Large intestine (tissue), 3 donors: ENCODE data around the gene ZNF628. TPM values are rescaled to one million over a fixed set of nuclear protein-coding genes. Genes with fewer than 3 reads are reported as not detected.

ENCODE experiments used
- DNase-seq, 2 donors: peaks; one replicate each; pipeline versions ENCODE4 v3.0.0 to v3.0.0-alpha.2; 2013
- H3K27ac ChIP-seq: one replicate; pipeline ENCODE4 v1.5.1; 2013; ENCODE audit warnings: low read length
- H3K27me3 ChIP-seq: 2 replicates; pipeline ENCODE4 v1.6.1; 2013; ENCODE audit warnings: low read length; ENCODE audit not compliant: control insufficient read depth, insufficient read depth
- H3K36me3 ChIP-seq: 2 replicates; pipeline ENCODE4 v1.6.1; 2013; ENCODE audit warnings: low read length; ENCODE audit not compliant: control insufficient read depth, insufficient read depth
- H3K4me1 ChIP-seq: one replicate; pipeline ENCODE4 v1.6.1; 2013; ENCODE audit warnings: low read length; ENCODE audit not compliant: control insufficient read depth, insufficient read depth
- H3K4me3 ChIP-seq: one replicate; pipeline ENCODE4 v1.5.1; 2013; ENCODE audit warnings: low read length
- H3K9me3 ChIP-seq: one replicate; pipeline ENCODE4 v1.6.1; 2013; ENCODE audit warnings: mild to moderate bottlenecking, low read depth, low read length, moderate library complexity; ENCODE audit not compliant: control insufficient read depth
- WGBS: methylation state at CpG from one replicate; pipeline ENCODE4 v1.1.5; 2013; ENCODE audit warnings: low lambda C conversion rate; ENCODE audit not compliant: insufficient coverage; 5-methylcytosine and 5-hydroxymethylcytosine counted together
- polyA plus RNA-seq: library from polyadenylated mRNA; unstranded; fragments of 120-200 nt; gene quantifications from one replicate; pipeline ENCODE4 v1.2.1, GENCODE V29; 2013

ZNF628 gene
- polyA plus RNA-seq, 1 donor = 5.6 TPM

- Histone ChIP-seq H3K27me3 (no peaks in the 10 kb centered on the region), H3K4me1 (peaks cover 3% of the 10 kb centered on the region), H3K9me3 (no peaks in the 10 kb centered on the region), H3K36me3 (no peaks in the 10 kb centered on the region), H3K27ac (no peak overlapping the region), H3K4me3 (no peak overlapping the region)
- no CpG with 5 or more reads among the region's 10 CpGs for WGBS
- DNase-seq = no peak
Measured at GRCh38 chr19:55519451-55520311, 43.3 kb downstream of the ZNF628 start.

GRCh38 chr19:55520691-55521292 is 44.4 kb downstream of the ZNF628 start:
- Histone ChIP-seq H3K27ac (no peak overlapping the region), H3K9me3 (no peaks in the 10 kb centered on the region), H3K27me3 (no peaks in the 10 kb centered on the region), H3K4me3 (no peak overlapping the region), H3K36me3 (no peaks in the 10 kb centered on the region), H3K4me1 (peaks cover 3% of the 10 kb centered on the region)
- no CpG with 5 or more reads among the region's 14 CpGs for WGBS
- DNase-seq = no peak

GRCh38 chr19:55525289-55526101 is 49.1 kb downstream of the ZNF628 start:
- no peaks in the 10 kb centered on the region for H3K9me3 ChIP-seq
- H3K27ac ChIP-seq = no peak overlapping the region
- H3K4me1 ChIP-seq = peaks cover 9% of the 10 kb centered on the region
- H3K36me3 ChIP-seq = no peaks in the 10 kb centered on the region
- WGBS = 0% methylated on average over 1 of the region's 29 CpGs
- peaks cover 5% of the 10 kb centered on the region for H3K27me3 ChIP-seq
- DNase-seq = no peak
- H3K4me3 ChIP-seq = no peak overlapping the region

GRCh38 chr19:55526216-55527196 is 50.1 kb downstream of the ZNF628 start:
- Histone ChIP-seq H3K9me3 (no peaks in the 10 kb centered on the region), H3K4me1 (peaks cover 9% of the 10 kb centered on the region), H3K4me3 (no peak overlapping the region), H3K27me3 (peaks cover 5% of the 10 kb centered on the region), H3K27ac (no peak overlapping the region), H3K36me3 (no peaks in the 10 kb centered on the region)
- no CpG with 5 or more reads among the region's 35 CpGs for WGBS
- peak; percentile 23 to 65 for DNase-seq

- H3K27ac ChIP-seq = no peak overlapping the region
- no peaks in the 10 kb centered on the region for H3K9me3 ChIP-seq
- no CpG with 5 or more reads among the region's 22 CpGs for WGBS
- peaks cover 5% of the 10 kb centered on the region for H3K27me3 ChIP-seq
- peaks cover 9% of the 10 kb centered on the region for H3K4me1 ChIP-seq
- no peaks in the 10 kb centered on the region for H3K36me3 ChIP-seq
- no peak for DNase-seq
- no peak overlapping the region for H3K4me3 ChIP-seq
Measured at GRCh38 chr19:55527197-55528029, 51.0 kb downstream of the ZNF628 start.

- Histone ChIP-seq H3K9me3 (no peaks in the 10 kb centered on the region), H3K4me1 (peaks cover 9% of the 10 kb centered on the region), H3K27me3 (peaks cover 5% of the 10 kb centered on the region), H3K4me3 (no peak overlapping the region), H3K36me3 (no peaks in the 10 kb centered on the region), H3K27ac (no peak overlapping the region)
- 50% methylated on average over 3 of the region's 15 CpGs for whole genome bisulfite sequencing
- peak in 1 of 2 donors; percentile 30 for DNase-seq
Measured at GRCh38 chr19:55528030-55528803, 51.8 kb downstream of the ZNF628 start.

GRCh38 chr19:55529636-55530234 is 53.3 kb downstream of the ZNF628 start:
- no CpG with 5 or more reads among the region's 56 CpGs for WGBS
- H3K36me3 ChIP-seq = no peaks in the 10 kb centered on the region
- no peak overlapping the region for H3K27ac ChIP-seq
- no peak overlapping the region for H3K4me3 ChIP-seq
- no peaks in the 10 kb centered on the region for H3K9me3 ChIP-seq
- H3K4me1 ChIP-seq = peaks cover 9% of the 10 kb centered on the region
- DNase-seq = no peak
- peaks cover 5% of the 10 kb centered on the region for H3K27me3 ChIP-seq

GRCh38 chr19:55530996-55531395 is 54.6 kb downstream of the ZNF628 start:
- Histone ChIP-seq H3K27ac (no peak overlapping the region), H3K4me1 (peaks cover 7% of the 10 kb centered on the region), H3K36me3 (no peaks in the 10 kb centered on the region), H3K9me3 (no peaks in the 10 kb centered on the region), H3K4me3 (no peak overlapping the region), H3K27me3 (peaks cover 5% of the 10 kb centered on the region)
- WGBS = no CpG with 5 or more reads among the region's 26 CpGs
- no peak for DNase-seq
